Epithelial cell of esophagus (primary cell): ENCODE data around the gene CDK5.
A peak's percentile ranks its signal among the peaks of the same experiment; 100 is the strongest.

Source experiments
- DNase-seq: peaks from one replicate; pipeline ENCODE4 v3.0.0; 2010; ENCODE audit warnings: low read depth
- H3K4me3 ChIP-seq: 2 replicates; pipeline ENCODE4 v1.5.1; 2011; ENCODE audit warnings: mild to moderate bottlenecking, low read length, control low read depth
- CTCF ChIP-seq: IDR thresholded peaks from 2 replicates; pipeline ENCODE4 v1.5.1; 2011; ENCODE audit warnings: low read depth, mild to moderate bottlenecking, low read length, control low read depth, inconsistent platforms; ENCODE audit not compliant: insufficient read depth; ENCODE audit errors: missing control alignments

CDK5 gene

GRCh38 chr7:151011097-151011409 lies 46.6 kb downstream of the CDK5 start:
- no peak overlapping the region for H3K4me3 ChIP-seq
- no peak for TF ChIP-seq CTCF
- DNase-seq: no peak

DNA sequence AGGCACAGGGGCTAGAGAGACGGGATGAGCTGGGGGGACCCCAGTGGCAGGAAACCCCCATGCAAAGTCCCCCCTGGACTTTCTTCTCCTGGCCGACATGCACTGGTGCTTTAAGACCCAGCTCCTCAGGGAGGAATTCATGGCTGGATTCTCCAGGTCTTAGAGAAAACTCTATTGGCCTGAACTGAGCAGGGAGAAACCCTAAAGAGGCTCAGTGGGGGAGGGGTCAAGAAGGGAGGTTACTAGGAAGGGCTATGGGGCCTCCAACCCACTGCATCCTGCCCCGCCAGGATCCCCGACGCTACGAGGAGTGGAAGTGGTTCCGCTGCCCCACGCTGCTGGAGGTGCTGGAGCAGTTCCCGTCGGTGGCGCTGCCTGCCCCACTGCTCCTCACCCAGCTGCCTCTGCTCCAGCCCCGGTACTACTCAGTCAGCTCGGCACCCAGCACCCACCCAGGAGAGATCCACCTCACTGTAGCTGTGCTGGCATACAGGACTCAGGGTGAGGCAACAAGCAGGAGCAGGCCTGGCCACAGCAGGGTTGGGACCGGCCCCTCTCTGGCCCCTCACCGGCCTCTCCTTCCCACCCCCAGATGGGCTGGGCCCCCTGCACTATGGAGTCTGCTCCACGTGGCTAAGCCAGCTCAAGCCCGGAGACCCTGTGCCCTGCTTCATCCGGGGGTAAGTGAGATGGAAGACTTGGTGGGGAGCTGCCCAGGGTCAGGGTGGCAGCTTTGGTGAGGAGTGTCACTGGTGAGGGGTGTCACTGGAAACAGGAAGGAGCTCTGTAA lies 47.2 kb downstream of the CDK5 start:
- DNase-seq: no peak
- H3K4me3 ChIP-seq: no peak overlapping the region
- TF ChIP-seq CTCF: no peak

- no peak for DNase-seq
- TF ChIP-seq CTCF: no peak
- H3K4me3 ChIP-seq: no peak overlapping the region
Observed at GRCh38 chr7:151010037-151010306, 47.7 kb downstream of the CDK5 start.

DNA sequence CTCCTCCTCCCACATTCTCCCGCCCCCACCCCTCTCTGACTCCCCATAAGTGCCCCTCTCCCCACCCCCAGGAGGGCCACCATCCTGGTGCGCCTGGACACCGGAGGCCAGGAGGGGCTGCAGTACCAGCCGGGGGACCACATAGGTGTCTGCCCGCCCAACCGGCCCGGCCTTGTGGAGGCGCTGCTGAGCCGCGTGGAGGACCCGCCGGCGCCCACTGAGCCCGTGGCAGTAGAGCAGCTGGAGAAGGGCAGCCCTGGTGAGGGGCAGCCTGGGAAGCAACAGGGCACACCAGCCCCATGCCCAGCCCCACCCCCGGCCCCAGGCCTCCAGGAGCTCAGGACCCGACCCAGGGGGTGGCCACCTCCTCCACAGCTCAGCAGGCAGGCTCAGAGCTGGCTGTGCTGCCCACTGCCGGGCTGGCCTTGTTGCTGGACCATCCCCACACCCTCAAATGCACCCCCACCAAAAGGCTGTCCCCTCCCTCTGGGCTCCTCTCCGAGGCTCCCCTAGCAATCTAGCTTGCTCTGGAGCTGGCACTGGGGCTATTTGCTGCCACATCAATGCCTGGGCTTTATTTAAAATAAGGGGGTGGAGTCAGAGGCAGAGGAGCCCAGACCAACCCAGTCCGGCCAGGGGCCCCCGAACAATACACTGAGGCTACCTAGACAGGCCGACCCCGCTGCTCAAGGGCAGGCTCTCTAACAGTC lies 48.2 kb downstream of the CDK5 start:
- TF ChIP-seq CTCF: no peak
- DNase-seq: no peak
- H3K4me3 ChIP-seq: no peak overlapping the region

DNA sequence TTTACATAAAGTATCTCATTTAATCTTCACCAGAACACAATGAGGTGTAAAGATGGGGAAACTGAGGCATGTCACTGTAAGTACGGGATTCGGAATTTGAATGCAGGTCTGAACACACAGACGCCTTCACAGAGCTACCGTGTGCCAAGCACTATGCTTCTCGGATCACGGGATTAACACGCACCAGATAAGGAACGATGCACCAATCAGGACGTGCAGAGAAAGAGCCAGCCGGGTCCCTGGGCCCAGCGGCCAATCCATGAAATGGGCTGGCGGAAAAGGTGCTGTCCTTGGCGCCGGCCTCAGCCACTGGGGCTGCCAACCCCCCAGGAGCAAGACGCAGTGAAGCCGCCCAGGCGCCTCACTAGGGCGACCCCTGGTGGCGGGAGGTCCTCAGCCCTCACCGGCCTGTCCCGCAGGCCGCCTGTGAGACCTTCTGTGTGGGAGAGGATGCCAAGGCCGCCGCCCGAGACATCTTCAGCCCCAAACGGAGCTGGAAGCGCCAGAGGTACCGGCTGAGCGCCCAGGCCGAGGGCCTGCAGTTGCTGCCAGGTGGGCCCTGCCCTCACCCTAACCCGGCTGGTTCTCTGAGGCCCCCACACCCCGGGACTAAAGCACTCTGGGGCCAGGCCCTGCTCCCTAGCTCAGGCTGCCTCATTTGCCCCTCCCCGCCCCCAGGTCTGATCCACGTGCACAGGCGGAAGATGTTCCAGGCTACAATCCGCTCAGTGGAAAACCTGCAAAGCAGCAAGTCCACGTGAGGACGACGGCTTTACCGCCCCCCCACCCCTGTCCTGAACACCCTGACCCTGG lies 49.0 kb downstream of the CDK5 start:
- peak overlapping the region; percentile 15 for H3K4me3 ChIP-seq
- DNase-seq: peak; percentile 42
- TF ChIP-seq CTCF: peak; percentile 60

DNA sequence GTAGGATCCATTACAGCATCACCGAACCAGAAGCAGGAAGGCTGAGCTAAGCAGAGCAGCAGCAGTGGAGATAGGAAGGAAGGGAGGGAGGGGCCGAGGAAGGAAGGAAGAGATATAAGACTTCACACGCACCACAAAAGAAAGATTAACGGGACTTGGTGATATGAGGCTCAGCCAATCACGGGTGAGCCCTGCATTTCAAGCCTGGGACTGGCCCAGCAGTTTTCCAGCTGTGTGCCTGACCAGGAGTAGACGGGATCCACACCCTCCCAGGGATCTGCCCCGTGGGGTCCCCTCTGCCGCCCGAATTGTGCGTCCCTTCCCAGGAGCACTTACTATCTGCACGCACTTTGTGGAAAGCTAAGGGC lies 49.6 kb downstream of the CDK5 start:
- TF ChIP-seq CTCF: no peak
- H3K4me3 ChIP-seq: no peak overlapping the region
- DNase-seq: no peak
